GM20431 (cell line): ENCODE data around the gene DIAPH3.

Experiments used
- in situ Hi-C: fragments of 300-500 bp; cut with MseI, MboI; formaldehyde crosslinking; loops from one replicate; pipeline ENCODE4 v1.15.0; 2020; ENCODE audit warnings: low sequenced_read_pairs; ENCODE audit not compliant: unreplicated experiment

DIAPH3 gene

GRCh38 chr13:59888408-59888807, 275.3 kb downstream of the DIAPH3 start:
- in situ Hi-C loops: no loop called here

- in situ Hi-C loops: no loop called here
Measured at GRCh38 chr13:59885076-59885475, 278.7 kb downstream of the DIAPH3 start.

GRCh38 chr13:59883885-59884284, 279.8 kb downstream of the DIAPH3 start:
- in situ Hi-C loops: no loop called here

- in situ Hi-C loops: no loop called here
Measured at GRCh38 chr13:59880468-59880867, 283.3 kb downstream of the DIAPH3 start.

GRCh38 chr13:59879281-59879680, 284.4 kb downstream of the DIAPH3 start:
- in situ Hi-C loops: no loop called here

- in situ Hi-C loops: no loop called here
Measured at GRCh38 chr13:59877933-59878332, 285.8 kb downstream of the DIAPH3 start.

GRCh38 chr13:59874973-59875372, 288.8 kb downstream of the DIAPH3 start:
- in situ Hi-C loops: no loop called here

GRCh38 chr13:59873856-59874255, 289.9 kb downstream of the DIAPH3 start:
- in situ Hi-C loops: no loop called here

GRCh38 chr13:59873309-59873708, 290.4 kb downstream of the DIAPH3 start:
- in situ Hi-C loops: no loop called here

- in situ Hi-C loops: no loop called here
Measured at GRCh38 chr13:59867867-59868266, 295.9 kb downstream of the DIAPH3 start.

GRCh38 chr13:59865398-59865797, 298.3 kb downstream of the DIAPH3 start:
- in situ Hi-C loops: no loop called here

- in situ Hi-C loops: no loop called here
Measured at GRCh38 chr13:59863621-59864020, 300.1 kb downstream of the DIAPH3 start.

- in situ Hi-C loops: no loop called here
Measured at GRCh38 chr13:59861676-59862075, 302.1 kb downstream of the DIAPH3 start.

GRCh38 chr13:59856281-59856810, 307.4 kb downstream of the DIAPH3 start:
- in situ Hi-C loops: no loop called here

GRCh38 chr13:59846845-59847620, 316.7 kb downstream of the DIAPH3 start:
- in situ Hi-C loops: no loop called here

GRCh38 chr13:59843040-59843439, 320.7 kb downstream of the DIAPH3 start:
- in situ Hi-C loops: no loop called here

- in situ Hi-C loops: no loop called here
Measured at GRCh38 chr13:59842507-59842906, 321.2 kb downstream of the DIAPH3 start.

- in situ Hi-C loops: no loop called here
Measured at GRCh38 chr13:59839186-59839585, 324.5 kb downstream of the DIAPH3 start.

GRCh38 chr13:59837101-59837500, 326.6 kb downstream of the DIAPH3 start:
- in situ Hi-C loops: no loop called here

GRCh38 chr13:59835569-59835968, 328.2 kb downstream of the DIAPH3 start:
- in situ Hi-C loops: no loop called here

- in situ Hi-C loops: no loop called here
Measured at GRCh38 chr13:59834801-59835200, 328.9 kb downstream of the DIAPH3 start.

- in situ Hi-C loops: no loop called here
Measured at GRCh38 chr13:59829690-59830089, 334.0 kb downstream of the DIAPH3 start.
